Measurements from ENCODE around the gene GRIN2D. TPM values are rescaled to one million over a fixed set of nuclear protein-coding genes. Genes with fewer than 3 reads are reported as not detected.
"Not testable (repeated sequence)": the region's sequence is repeated elsewhere in the genome, so short reads cannot be mapped to it uniquely, and the experiment has no call there.

The GRIN2D gene
- total and polyA plus RNA-seq, 2 donors from 2014 or later: 0.13 to 0.54 TPM

- no peak overlapping the region for H3K4me3 ChIP-seq (ENCODE audit: low read length in 3 of 3)
- no peaks in the 10 kb centered on the region for H3K36me3 ChIP-seq (ENCODE audit: control insufficient read depth in 2 of 3, insufficient read depth in 3 of 3, low read length in 3 of 3)
- intact Hi-C loops (cut with DNase I): no loop called here
- H3K4me1 ChIP-seq (ENCODE audit: control insufficient read depth in 2 of 3, insufficient read depth in 2 of 3, low read depth in 1 of 3, low read length in 3 of 3): peaks cover 0 to 5% (median 5%) of the 10 kb centered on the region in 3 donors
- no peak overlapping the region for H3K27ac ChIP-seq (ENCODE audit: low read depth in 2 of 2, low read length in 2 of 2)
- H3K9me3 ChIP-seq (ENCODE audit: control insufficient read depth in 2 of 3, insufficient read depth in 1 of 3, low read length in 3 of 3): no peaks in the 10 kb centered on the region
- no peak for FAIRE-seq
- H3K27me3 ChIP-seq (ENCODE audit: control insufficient read depth, insufficient read depth, low read length): no peaks in the 10 kb centered on the region
- no peak overlapping the region for H3K9ac ChIP-seq (ENCODE audit: low read length in 3 of 3)
- no peak for TF ChIP-seq CTCF (IDR thresholded peaks at IDR 0.05; ENCODE audit: borderline replicate concordance, extremely low read depth, insufficient read depth)
- no peak for DNase-seq
These were observed 22.1 kb upstream of the GRIN2D start for GRCh38 chr19:48371367-48371766.

GRCh38 chr19:48371771-48372170 lies 21.7 kb upstream of the GRIN2D start:
- FAIRE-seq; H3K9me3 ChIP-seq (ENCODE audit: control insufficient read depth in 2 of 3, insufficient read depth in 1 of 3, low read length in 3 of 3); H3K27me3 ChIP-seq (ENCODE audit: control insufficient read depth, insufficient read depth, low read length); H3K9ac ChIP-seq (ENCODE audit: low read length in 3 of 3); H3K4me1 ChIP-seq (ENCODE audit: control insufficient read depth in 2 of 3, insufficient read depth in 2 of 3, low read depth in 1 of 3, low read length in 3 of 3); intact Hi-C loops (cut with DNase I); H3K27ac ChIP-seq (ENCODE audit: low read depth in 2 of 2, low read length in 2 of 2); DNase-seq; H3K36me3 ChIP-seq (ENCODE audit: control insufficient read depth in 2 of 3, insufficient read depth in 3 of 3, low read length in 3 of 3); H3K4me3 ChIP-seq (ENCODE audit: low read length in 3 of 3): not testable (repeated sequence)

- Histone ChIP-seq H3K4me1 (ENCODE audit: control insufficient read depth in 2 of 3, insufficient read depth in 2 of 3, low read depth in 1 of 3, low read length in 3 of 3) (peaks cover 0 to 5% (median 0%) of the 10 kb centered on the region in 3 donors), H3K27me3 (ENCODE audit: control insufficient read depth, insufficient read depth, low read length) (no peaks in the 10 kb centered on the region), H3K27ac (ENCODE audit: low read depth in 2 of 2, low read length in 2 of 2) (no peak overlapping the region), H3K9ac (ENCODE audit: low read length in 3 of 3) (no peak overlapping the region), H3K36me3 (ENCODE audit: control insufficient read depth in 2 of 3, insufficient read depth in 3 of 3, low read length in 3 of 3) (no peaks in the 10 kb centered on the region), H3K9me3 (ENCODE audit: control insufficient read depth in 2 of 3, insufficient read depth in 1 of 3, low read length in 3 of 3) (no peaks in the 10 kb centered on the region), H3K4me3 (ENCODE audit: low read length in 3 of 3) (no peak overlapping the region)
- DNase-seq: peak in 3 of 5 donors; percentile 59 to 86 (median 70)
- intact Hi-C loops (cut with DNase I): no loop called here
- TF ChIP-seq CTCF (IDR thresholded peaks at IDR 0.05; ENCODE audit: borderline replicate concordance, extremely low read depth, insufficient read depth): no peak
- FAIRE-seq: no peak
These were observed 20.6 kb upstream of the GRIN2D start for GRCh38 chr19:48372904-48373303.

- no peak overlapping the region for H3K27ac ChIP-seq (ENCODE audit: low read depth in 2 of 2, low read length in 2 of 2)
- DNase-seq: no peak
- H3K27me3 ChIP-seq (ENCODE audit: control insufficient read depth, insufficient read depth, low read length): no peaks in the 10 kb centered on the region
- H3K36me3 ChIP-seq (ENCODE audit: control insufficient read depth in 2 of 3, insufficient read depth in 3 of 3, low read length in 3 of 3): no peaks in the 10 kb centered on the region
- peaks cover 0 to 5% (median 0%) of the 10 kb centered on the region in 3 donors for H3K4me1 ChIP-seq (ENCODE audit: control insufficient read depth in 2 of 3, insufficient read depth in 2 of 3, low read depth in 1 of 3, low read length in 3 of 3)
- H3K9ac ChIP-seq (ENCODE audit: low read length in 3 of 3): no peak overlapping the region
- H3K4me3 ChIP-seq (ENCODE audit: low read length in 3 of 3): no peak overlapping the region
- intact Hi-C loops (cut with DNase I): no loop called here
- FAIRE-seq: no peak
- no peak for TF ChIP-seq CTCF (IDR thresholded peaks at IDR 0.05; ENCODE audit: borderline replicate concordance, extremely low read depth, insufficient read depth)
- H3K9me3 ChIP-seq (ENCODE audit: control insufficient read depth in 2 of 3, insufficient read depth in 1 of 3, low read length in 3 of 3): no peaks in the 10 kb centered on the region
These were observed 19.9 kb upstream of the GRIN2D start for GRCh38 chr19:48373567-48373966.

Measured in kidney (tissue), 14 donors.